H9 (cell line): ENCODE measurements around the gene ZNF708. TPM values are rescaled to one million over a fixed set of nuclear protein-coding genes. Genes with fewer than 3 reads are reported as not detected.

Source experiments
- DNase-seq: peaks from one replicate; pipeline ENCODE4 v3.0.0-alpha.2; 2017
- H2AFZ ChIP-seq: one replicate; pipeline ENCODE4 v1.6.1; 2013; ENCODE audit warnings: mild to moderate bottlenecking, low read length, control low read depth, moderate library complexity
- H2AK5ac ChIP-seq: 2 replicates; pipeline ENCODE4 v1.6.1; 2013; ENCODE audit warnings: low read length, control low read depth, mixed read lengths; ENCODE audit not compliant: insufficient read length
- H2BK120ac ChIP-seq: one replicate; pipeline ENCODE4 v1.6.1; 2013; ENCODE audit warnings: low read depth, mild to moderate bottlenecking, low read length, control low read depth, inconsistent platforms; ENCODE audit not compliant: poor library complexity, severe bottlenecking
- H2BK12ac ChIP-seq: 2 replicates; pipeline ENCODE4 v1.6.1; 2013; ENCODE audit warnings: low read length, control low read depth, mixed read lengths, low read depth; ENCODE audit not compliant: insufficient read length
- H2BK15ac ChIP-seq: 2 replicates; pipeline ENCODE4 v1.6.1; 2013; ENCODE audit warnings: low read depth, low read length, control low read depth
- H2BK20ac ChIP-seq: one replicate; pipeline ENCODE4 v1.6.1; 2013; ENCODE audit warnings: low read depth, mild to moderate bottlenecking, low read length, control low read depth, inconsistent platforms; ENCODE audit not compliant: poor library complexity, severe bottlenecking
- H2BK5ac ChIP-seq: 2 replicates; pipeline ENCODE4 v1.6.1; 2013; ENCODE audit warnings: low read length, control low read depth, mixed read lengths; ENCODE audit not compliant: insufficient read length
- H3K14ac ChIP-seq: 2 replicates; pipeline ENCODE4 v1.6.1; 2013; ENCODE audit warnings: low read length, control low read depth; ENCODE audit not compliant: insufficient read depth
- H3K18ac ChIP-seq: 2 replicates; pipeline ENCODE4 v1.6.1; 2013; ENCODE audit warnings: low read depth, mild to moderate bottlenecking, mixed read lengths, low read length, control low read depth; ENCODE audit not compliant: insufficient read length
- H3K23ac ChIP-seq: 2 replicates; pipeline ENCODE4 v1.6.1; 2013; ENCODE audit warnings: low read length, control low read depth, mixed read lengths, low read depth; ENCODE audit not compliant: insufficient read length
- H3K23me2 ChIP-seq: 2 replicates; pipeline ENCODE4 v1.6.1; 2013; ENCODE audit warnings: low read depth, mild to moderate bottlenecking, mixed read lengths, low read length, control low read depth; ENCODE audit not compliant: insufficient read length, poor library complexity, severe bottlenecking
- H3K27ac ChIP-seq: 2 replicates; pipeline ENCODE4 v1.5.1; 2013; ENCODE audit warnings: low read length, control low read depth, mixed read lengths, low read depth; ENCODE audit not compliant: insufficient read length
- H3K27me3 ChIP-seq: 2 replicates; pipeline ENCODE4 v1.6.1; 2013; ENCODE audit warnings: low read length, control low read depth, inconsistent platforms; ENCODE audit not compliant: insufficient read depth
- H3K4ac ChIP-seq: 2 replicates; pipeline ENCODE4 v1.6.1; 2013; ENCODE audit warnings: low read depth, mild to moderate bottlenecking, control low read depth, inconsistent platforms, low read length, moderate library complexity
- H3K4me1 ChIP-seq: 2 replicates; pipeline ENCODE4 v1.6.1; 2013; ENCODE audit warnings: low read length, control low read depth, inconsistent platforms; ENCODE audit not compliant: insufficient read depth
- H3K4me2 ChIP-seq: 2 replicates; pipeline ENCODE4 v1.6.1; 2013; ENCODE audit warnings: low read length, control low read depth, mixed read lengths; ENCODE audit not compliant: insufficient read length, insufficient read depth
- H3K56ac ChIP-seq: 2 replicates; pipeline ENCODE4 v1.6.1; 2013; ENCODE audit warnings: low read depth, mild to moderate bottlenecking, mixed read lengths, low read length, control low read depth; ENCODE audit not compliant: insufficient read length
- H3K79me1 ChIP-seq: 2 replicates; pipeline ENCODE4 v1.6.1; 2013; ENCODE audit warnings: low read depth, mild to moderate bottlenecking, moderate library complexity, low read length, control low read depth, inconsistent platforms; ENCODE audit not compliant: insufficient read depth, poor library complexity, severe bottlenecking
- H3K79me2 ChIP-seq: 2 replicates; pipeline ENCODE4 v1.6.1; 2013; ENCODE audit warnings: low read length, control low read depth, inconsistent platforms; ENCODE audit not compliant: insufficient read depth
- H3K9ac ChIP-seq: 2 replicates; pipeline ENCODE4 v1.6.1; 2013; ENCODE audit warnings: low read length, control low read depth, mixed read lengths; ENCODE audit not compliant: insufficient read length; ENCODE audit errors: extremely low read depth
- H3K9me3 ChIP-seq: one replicate; pipeline ENCODE4 v1.6.1; 2013; ENCODE audit warnings: low read depth, low read length, inconsistent platforms; ENCODE audit not compliant: control insufficient read depth
- H3T11ph ChIP-seq: one replicate; pipeline ENCODE4 v1.6.1; 2013; ENCODE audit warnings: mild to moderate bottlenecking, low read length, control low read depth, inconsistent platforms
- H4K20me1 ChIP-seq: one replicate; pipeline ENCODE4 v1.6.1; 2013; ENCODE audit not compliant: control insufficient read depth, insufficient read length, insufficient read depth
- H4K5ac ChIP-seq: 2 replicates; pipeline ENCODE4 v1.6.1; 2013; ENCODE audit warnings: low read depth, mild to moderate bottlenecking, mixed read lengths, low read length, control low read depth; ENCODE audit not compliant: insufficient read length
- H4K8ac ChIP-seq: replicated peaks from 2 replicates; pipeline ENCODE4 v1.6.1; 2013; ENCODE audit warnings: low read length, control low read depth, mixed read lengths, low read depth; ENCODE audit not compliant: insufficient read length
- H4K91ac ChIP-seq: 2 replicates; pipeline ENCODE4 v1.6.1; 2013; ENCODE audit warnings: low read depth, mild to moderate bottlenecking, moderate library complexity, mixed read lengths, low read length, control low read depth; ENCODE audit not compliant: insufficient read length
- H3K27ac Mint-ChIP-seq, 3 experiments: 2 replicates in 2 of 3; 3 replicates in 1 of 3; pipeline ENCODE4 v1.8.0; 2020 to 2021; ENCODE audit warnings: mixed read lengths in 3 of 3, mild to moderate bottlenecking in 1 of 3, moderate library complexity in 1 of 3
- H3K27me3 Mint-ChIP-seq: 2 replicates; pipeline ENCODE4 v1.8.0; 2021; ENCODE audit warnings: low read depth, mild to moderate bottlenecking, moderate library complexity, mixed read lengths
- H3K36me3 Mint-ChIP-seq, 3 experiments: 2 replicates in 2 of 3; 3 replicates in 1 of 3; pipeline ENCODE4 v1.8.0; 2020 to 2021; ENCODE audit warnings: low read depth in 3 of 3, mixed read lengths in 3 of 3; ENCODE audit not compliant: insufficient read depth in 1 of 3
- H3K4me1 Mint-ChIP-seq, 2 experiments: 2 replicates each; pipeline ENCODE4 v1.8.0; 2020; ENCODE audit warnings: mixed read lengths in 2 of 2
- H3K4me3 Mint-ChIP-seq, 2 experiments: 2 replicates in 1 of 2; 3 replicates in 1 of 2; pipeline ENCODE4 v1.8.0; 2020 to 2021; ENCODE audit warnings: mild to moderate bottlenecking in 2 of 2, mixed read lengths in 2 of 2, moderate library complexity in 1 of 2
- H3K9me3 Mint-ChIP-seq, 2 experiments: 2 replicates in 1 of 2; 3 replicates in 1 of 2; pipeline ENCODE4 v1.8.0; 2020; ENCODE audit warnings: mild to moderate bottlenecking in 2 of 2, mixed read lengths in 2 of 2, moderate library complexity in 1 of 2
- CTCF ChIP-seq: fragments of 200-600 bp; sonication (generic); conservative IDR thresholded peaks from 3 replicates; pipeline ENCODE4 v1.8.0; 2021; ENCODE audit warnings: antibody characterized with exemption, mild to moderate bottlenecking
- WGBS: extraction: QIAGEN DNeasy Blood & Tissue Kit; methylation state at CpG from one replicate; pipeline ENCODE4 v1.1.7; 2013; ENCODE audit warnings: missing lambda C conversion rate, low lambda C conversion rate, mixed read lengths; ENCODE audit not compliant: insufficient read length; ENCODE audit errors: extremely low coverage; 5-methylcytosine and 5-hydroxymethylcytosine counted together
- total RNA-seq: library from RNA; stranded (reverse); gene quantifications from 2 replicates; pipeline ENCODE4 v1.2.1, GENCODE V29; 2021

The ZNF708 gene
- total RNA-seq, 1 experiment from 2014 or later = 34.4 TPM

- H3K36me3 Mint-ChIP-seq = peaks cover 14 to 27% (median 18%) of the 10 kb centered on the region in 3 experiments
Observed at GRCh38 chr19:21321134-21321533, 8.1 kb downstream of the ZNF708 start.

More at GRCh38 chr19:21321134-21321533, 8.1 kb downstream of the ZNF708 start:
- Histone ChIP-seq H3K23me2 (no peaks in the 10 kb centered on the region), H3K18ac (no peak overlapping the region), H4K20me1 (no peaks in the 10 kb centered on the region), H2BK5ac (no peak overlapping the region), H3K14ac (no peak overlapping the region), H3K27me3 (no peaks in the 10 kb centered on the region), H3K79me1 (peaks cover 7% of the 10 kb centered on the region), H4K91ac (no peak overlapping the region), H2AK5ac (no peak overlapping the region), H2AFZ (no peak overlapping the region), H3K79me2 (peaks cover 21% of the 10 kb centered on the region; the same call in 1 of the 2 replicates), H3K56ac (no peak overlapping the region), H4K8ac (no peak overlapping the region), H3K27ac (no peak overlapping the region), H2BK120ac (no peak overlapping the region), H2BK15ac (no peak overlapping the region), H3K9me3 (no peaks in the 10 kb centered on the region), H2BK20ac (no peak overlapping the region), H2BK12ac (no peak overlapping the region), H3T11ph (no peak overlapping the region), H3K4me2 (no peak overlapping the region), H4K5ac (no peak overlapping the region), H3K4ac (no peak overlapping the region), H3K4me1 (no peaks in the 10 kb centered on the region; the same call in 1 of the 2 replicates), H3K23ac (no peak overlapping the region), H3K9ac (no peak overlapping the region)
- Mint-ChIP-seq H3K4me1 (peaks cover 53 to 56% of the 10 kb centered on the region in 2 experiments), H3K27me3 (no peaks in the 10 kb centered on the region), H3K27ac (peak overlapping the region in 1 of 3 experiments; percentile 34; a peak in 1 of 7 replicates), H3K4me3 (no peak overlapping the region; a peak in 1 of 5 replicates), H3K9me3 (peaks cover 8% of the 10 kb centered on the region in 2 experiments; a peak in 4 of 5 replicates)
- no CpG with 5 or more reads among the region's 4 CpGs for WGBS
- DNase-seq = no peak
- TF ChIP-seq CTCF = no peak
